HG03521 (cell line): ENCODE measurements around the gene MACROH2A1.

Experiments
- ATAC-seq: cut with Tn5 transposase; IDR thresholded peaks from one replicate; pipeline ENCODE4 v1.9.1; 2021; ENCODE audit warnings: mild to moderate bottlenecking, moderate library complexity; ENCODE audit not compliant: unreplicated experiment

MACROH2A1 gene

GRCh38 chr5:135398855-135399793 lies at the start of gene MACROH2A1:
Gene MACROH2A1, minus strand, starts transcription at chr5:135399231. Its CDS starts 10,138 bp downstream, at chr5:135389093.
- ATAC-seq: peak; percentile 84

GRCh38 chr5:135448071-135448739 lies 49.2 kb upstream of the MACROH2A1 start:
- ATAC-seq: no peak

DNA sequence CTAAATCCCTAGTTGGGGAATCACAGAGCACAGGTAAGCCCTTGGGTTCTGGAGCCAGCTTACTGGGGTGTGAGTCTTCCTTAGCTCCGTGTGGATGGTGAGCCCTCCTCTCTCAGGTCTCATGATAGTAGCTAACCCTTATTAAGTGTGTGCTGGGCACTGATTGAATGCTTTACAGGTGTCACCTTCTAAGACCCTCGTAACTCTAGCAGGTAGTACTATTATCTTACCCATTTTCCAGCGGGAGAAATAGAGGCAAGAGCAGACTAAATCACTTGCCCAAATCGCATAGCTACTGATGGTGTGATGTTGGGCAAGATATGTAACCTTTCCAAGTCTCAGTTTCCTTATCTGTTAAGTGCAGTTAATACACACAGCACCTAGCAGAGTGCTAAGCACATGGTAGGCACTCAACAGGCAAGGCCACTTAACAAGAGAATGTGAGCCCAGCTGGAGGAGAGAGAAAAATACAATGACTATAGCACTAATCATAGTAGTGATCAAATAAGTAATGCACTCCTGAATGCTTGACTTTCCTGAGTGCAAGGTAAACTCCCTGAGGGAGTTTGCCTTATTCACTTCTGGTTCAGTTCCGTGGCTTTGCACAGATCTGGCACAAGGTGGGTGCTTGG lies 48.4 kb upstream of the MACROH2A1 start, which contains the start of gene DCANP1:
DCANP1 (minus strand) TSS at position 51 of the 632 bp plus-strand sequence. CDS start 240 bp downstream, outside the sequence.
- ATAC-seq: no peak

DNA sequence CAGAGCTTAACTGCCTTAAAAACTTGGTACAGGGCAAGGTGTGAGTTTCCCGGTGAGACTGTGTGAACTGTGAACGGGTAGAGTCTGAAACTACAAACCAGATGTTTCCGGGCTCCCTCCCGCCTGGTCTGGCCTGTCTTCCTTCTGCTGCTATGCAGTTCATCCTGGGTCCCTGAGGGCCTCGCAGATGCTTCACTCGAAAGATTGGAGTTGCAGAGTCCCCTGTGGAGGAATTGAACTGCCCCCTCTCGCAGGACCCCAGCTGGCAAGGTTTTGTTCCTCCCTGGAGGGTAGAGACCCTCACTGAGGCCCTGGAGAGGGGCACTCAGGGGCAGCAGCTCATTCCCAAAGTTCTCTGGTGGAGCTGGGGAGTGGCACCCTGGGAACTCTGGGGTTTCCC lies 47.6 kb upstream of the MACROH2A1 start:
- ATAC-seq: no peak

GRCh38 chr5:135446206-135446605 lies 47.2 kb upstream of the MACROH2A1 start:
- no peak for ATAC-seq

- no peak for ATAC-seq
These were observed 46.4 kb upstream of the MACROH2A1 start for GRCh38 chr5:135445306-135445985.

GRCh38 chr5:135444881-135445280 lies 45.9 kb upstream of the MACROH2A1 start:
- no peak for ATAC-seq

DNA sequence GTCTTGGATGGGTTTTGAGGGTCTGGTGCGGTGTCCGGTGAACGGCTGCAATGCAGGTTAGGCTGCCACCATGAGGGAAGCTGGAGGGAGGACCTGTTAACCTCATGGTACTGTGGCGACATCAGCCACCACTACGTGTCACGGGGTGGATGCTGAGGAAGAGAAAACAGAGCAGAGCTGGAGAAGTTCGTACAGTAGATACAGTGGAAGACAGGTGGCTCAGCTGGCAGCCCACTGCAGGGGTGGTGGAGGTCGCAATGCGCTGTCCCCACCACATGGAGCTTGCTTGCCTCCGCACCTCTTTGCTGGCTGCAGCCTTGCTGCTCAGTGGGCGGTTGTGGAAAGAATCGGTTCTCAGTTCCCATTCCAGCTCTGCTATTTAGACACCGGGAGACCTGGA lies 45.3 kb upstream of the MACROH2A1 start:
- ATAC-seq: no peak

GRCh38 chr5:135443161-135443960 lies 44.3 kb upstream of the MACROH2A1 start:
- ATAC-seq: no peak

DNA sequence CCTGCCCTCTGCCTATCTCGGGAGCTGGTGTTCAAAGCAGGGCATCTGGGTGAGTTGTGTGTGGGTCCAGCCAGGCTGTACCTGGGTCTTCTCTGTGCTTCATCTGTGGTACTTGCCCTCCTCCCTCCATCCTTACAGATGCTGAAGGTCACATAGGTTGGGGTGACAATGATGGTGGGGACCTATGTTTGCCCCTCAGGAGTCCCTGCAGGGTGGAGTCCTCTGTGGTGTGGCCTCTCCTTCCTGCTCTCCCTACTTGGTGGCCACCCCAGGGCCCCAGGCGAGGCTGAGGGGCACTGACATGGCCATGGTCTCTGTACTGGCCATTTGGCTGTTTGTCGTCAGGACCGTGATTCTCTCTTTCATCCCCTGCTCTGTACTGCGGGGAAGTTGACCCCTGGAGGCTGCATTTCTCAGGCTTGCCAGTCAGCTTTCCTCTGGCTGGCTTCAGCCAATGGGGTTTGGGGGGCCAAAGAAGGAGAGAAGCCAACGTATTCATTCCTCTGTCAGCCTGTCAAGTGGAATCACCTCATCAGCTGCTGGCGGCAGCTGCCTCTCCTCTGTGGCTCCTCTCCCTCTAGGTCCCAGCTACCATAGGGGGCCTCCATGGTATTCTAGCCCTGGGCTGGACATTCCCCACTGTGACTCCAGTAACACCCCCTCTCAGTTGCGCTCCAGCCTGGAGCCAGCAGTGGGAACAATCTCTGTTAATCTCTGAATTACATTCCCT lies 43.6 kb upstream of the MACROH2A1 start:
- no peak for ATAC-seq

DNA sequence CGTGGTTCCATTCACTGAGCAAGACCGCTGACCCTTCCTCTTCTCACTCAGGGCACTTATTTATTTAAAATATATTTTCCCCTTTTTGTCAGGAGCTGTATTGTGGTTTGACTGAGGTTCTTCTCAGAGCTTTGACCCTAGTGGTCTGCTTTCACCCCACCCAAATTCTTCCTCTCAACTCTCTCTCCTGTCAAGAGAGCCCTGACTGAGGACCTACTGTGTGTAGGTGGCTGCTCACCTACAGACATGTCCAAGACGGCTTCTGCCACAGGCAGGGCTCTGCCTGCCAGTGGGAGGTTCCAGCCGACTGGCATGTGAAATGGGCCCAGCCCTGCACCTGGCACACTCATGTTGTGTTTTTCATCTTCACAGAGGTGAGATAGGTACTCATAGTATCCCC lies 42.9 kb upstream of the MACROH2A1 start:
- ATAC-seq: no peak

DNA sequence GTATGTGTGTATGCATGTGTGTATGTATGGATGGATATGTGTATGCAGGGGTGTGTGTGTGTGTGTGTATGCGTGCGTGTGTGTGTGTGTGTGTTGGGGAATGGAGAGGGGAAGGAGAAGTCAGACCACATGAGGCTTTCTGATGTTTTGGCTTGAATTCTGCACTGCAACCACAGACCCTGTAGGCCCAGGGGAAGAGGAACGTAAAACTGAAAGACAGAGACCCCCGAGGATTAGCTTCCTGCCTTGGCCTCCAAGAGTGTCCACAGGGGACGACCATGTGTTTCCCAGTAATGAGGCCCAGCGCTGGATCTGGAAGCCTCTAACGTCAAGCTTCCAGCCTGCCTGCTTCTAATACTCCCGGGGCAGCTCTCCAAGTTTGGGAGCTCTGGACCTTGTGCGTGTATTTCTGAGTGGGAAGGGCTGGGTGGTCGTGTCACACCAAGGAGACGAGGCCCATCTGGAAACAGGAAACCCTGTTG lies 42.4 kb upstream of the MACROH2A1 start:
- no peak for ATAC-seq

- ATAC-seq: no peak
These were observed 41.9 kb upstream of the MACROH2A1 start for GRCh38 chr5:135440916-135441315.

DNA sequence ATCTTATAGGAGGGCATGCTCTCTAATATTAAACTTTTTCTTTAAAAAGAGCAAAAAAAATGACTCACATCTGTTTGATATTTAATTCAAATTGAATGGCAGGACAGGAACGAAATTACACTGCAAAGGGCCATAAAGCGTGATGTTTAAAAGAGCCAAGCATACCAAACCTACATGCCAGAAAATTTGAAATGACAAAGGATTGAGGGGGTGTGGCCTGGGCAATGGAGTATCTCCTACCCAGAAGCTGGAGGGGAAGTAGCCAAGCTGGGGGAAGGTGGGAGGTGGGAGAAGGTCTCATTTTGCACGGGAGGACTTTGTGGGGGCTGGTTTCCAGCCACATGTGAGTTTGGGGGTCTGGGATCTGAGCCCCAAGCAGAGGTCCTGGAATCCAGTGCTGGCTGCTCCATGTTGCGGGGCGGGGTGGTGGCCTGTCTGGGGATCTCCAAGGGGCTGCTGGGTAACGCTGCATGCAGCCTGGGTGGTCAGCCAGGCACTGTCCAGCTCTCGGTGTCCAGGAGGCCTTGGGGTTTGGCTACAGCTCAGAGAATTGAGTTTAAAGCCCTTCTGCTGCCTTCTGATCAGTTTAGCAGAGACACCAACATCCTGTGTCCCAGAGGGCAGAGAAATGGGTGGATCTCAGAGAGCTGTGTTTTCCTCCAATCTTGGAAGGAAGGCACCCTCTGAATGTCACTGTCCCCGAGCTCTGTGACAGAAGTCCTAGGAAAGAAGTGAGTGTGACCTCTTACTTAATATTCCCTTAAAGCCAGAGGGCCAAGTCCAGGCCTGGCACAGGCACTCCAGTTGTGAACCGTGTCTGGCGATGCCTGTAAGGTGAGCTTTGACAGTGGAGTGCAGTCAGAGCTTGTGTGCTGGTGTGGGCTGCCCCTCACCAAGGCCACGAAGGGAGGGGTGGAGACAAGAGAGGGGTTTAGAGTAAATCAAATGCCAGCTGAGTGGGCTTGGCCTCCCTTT lies 40.5 kb upstream of the MACROH2A1 start:
- ATAC-seq: no peak

DNA sequence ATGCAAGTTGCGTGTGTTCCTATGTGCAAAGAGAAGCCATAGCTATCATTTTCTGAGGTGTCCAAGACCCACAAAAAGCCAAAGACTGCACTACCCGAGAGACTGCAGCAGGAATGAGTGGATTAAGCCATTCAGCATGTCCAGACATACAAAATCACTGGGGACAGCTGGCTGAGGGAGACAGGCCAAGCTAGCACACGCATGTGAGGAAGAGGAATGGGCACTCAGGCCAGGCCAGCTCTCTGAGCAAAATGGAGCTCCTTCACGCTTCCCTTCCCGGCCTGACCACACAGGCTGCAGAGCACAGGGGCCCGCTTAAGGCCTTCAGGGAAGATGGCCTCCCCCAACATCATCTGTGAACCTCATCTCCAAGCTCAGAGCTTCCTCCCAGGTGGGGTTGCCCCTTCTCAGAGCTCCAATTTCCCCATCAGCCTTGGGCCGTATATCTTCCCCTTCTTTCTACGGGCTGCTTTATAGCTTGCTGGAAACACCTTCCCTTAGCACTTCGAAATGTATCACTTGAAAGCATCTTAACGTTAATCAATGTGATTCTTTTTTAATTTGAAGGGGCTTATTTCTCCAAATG lies 39.7 kb upstream of the MACROH2A1 start:
- ATAC-seq: no peak

DNA sequence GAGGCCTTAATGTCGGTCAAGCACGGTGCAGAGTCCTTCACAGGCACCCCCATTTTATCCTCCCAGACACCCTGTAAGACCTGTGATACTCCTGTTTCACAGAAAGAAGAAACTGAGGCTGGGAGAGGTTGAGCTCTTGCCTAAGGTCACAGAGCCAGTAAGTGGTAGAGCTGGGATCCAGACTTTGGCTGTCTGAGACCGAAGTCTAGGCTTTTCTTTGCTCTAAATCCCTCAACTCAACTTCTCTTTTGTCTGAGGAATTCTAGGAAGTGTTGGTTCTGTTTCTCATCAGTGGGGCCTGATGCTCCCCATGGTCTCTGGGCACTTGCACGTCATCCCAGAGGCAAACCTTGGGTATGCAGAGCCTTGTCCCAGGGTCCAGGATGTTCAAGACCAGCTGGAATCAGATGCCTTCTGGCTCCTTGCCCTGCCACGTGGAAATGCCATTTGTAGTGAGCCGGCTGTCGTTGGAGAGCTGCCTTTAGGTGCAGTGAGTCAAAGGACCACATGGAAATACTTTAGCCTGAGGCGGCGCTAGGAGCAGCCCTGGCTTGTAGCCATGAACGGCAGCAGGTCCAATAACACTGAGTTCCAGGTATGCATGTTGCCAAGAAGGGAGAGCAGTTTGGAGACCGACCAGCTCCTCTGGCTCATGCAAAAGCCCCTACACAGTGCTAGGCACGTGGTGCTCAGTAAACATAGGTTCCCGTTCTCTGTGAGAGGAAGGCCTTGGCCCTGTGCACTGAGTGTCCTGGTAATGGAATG lies 38.9 kb upstream of the MACROH2A1 start:
- no peak for ATAC-seq

DNA sequence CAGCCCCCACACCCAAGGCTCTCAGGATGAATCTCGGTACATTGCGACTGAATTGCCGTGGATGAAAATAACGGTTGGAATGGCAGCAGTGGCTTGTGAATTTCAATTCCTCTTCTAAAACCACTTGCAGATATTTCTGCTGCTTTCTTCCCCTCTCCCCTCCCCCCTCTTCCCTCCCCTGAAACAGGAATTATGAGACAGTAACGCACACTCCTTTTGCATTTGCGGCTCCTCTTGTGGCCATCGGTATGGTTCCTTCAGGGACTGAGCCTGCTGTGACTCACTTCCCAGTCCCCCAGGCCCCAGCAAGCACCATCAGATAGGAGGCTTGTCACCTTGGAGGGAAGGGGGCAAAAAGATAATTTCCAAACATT lies 38.4 kb upstream of the MACROH2A1 start:
- no peak for ATAC-seq
